ENCODE measurements around the gene FOSL2. TPM values are rescaled to one million over a fixed set of nuclear protein-coding genes. Genes with fewer than 3 reads are reported as not detected.

Gene FOSL2
- polyA plus RNA-seq, 1 donor: 24.8 TPM

DNA sequence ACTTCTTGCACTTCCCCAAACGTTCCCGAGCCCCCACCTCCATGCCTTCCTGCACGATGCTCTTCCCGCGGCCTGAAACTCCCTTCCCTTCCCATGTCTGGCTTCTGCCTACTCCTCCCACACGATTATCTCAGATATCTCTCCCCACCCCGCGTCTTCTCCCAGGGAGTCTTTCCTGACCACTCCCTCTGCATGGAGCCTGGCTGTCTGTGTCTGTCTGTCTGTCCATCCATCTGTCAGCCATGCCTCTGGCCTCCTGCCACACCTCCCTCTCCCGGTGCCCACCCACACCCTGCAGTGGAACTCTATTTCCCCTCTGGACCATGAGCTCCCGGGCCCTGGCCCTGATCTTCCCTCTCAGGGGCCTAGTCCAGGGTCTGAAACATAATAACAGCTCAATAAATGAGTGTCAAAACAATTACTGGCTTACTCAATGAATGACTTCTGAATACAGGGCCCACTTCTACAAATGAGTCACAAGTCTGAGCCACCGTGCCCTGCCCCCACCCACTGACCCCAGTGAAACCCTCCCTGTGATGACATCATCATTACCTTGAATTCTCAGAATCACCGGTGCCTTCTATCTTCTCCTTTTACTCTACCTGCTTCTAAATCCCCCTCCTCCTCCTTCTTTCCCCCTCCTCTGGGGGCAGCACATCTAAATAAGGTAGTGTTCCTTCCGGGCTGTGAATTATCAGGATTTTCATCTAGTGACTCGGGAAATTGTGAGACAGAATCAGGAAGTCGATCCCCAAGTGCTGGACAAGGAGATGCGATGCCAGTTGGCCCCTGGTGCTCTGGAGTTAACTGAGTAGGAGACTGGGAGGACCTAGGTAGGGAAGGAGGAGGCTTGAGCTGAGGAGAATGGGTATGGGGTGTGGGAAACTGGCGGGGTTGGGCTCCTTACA lies 57.1 kb downstream of the FOSL2 start:
- DNase-seq: no peak

DNA sequence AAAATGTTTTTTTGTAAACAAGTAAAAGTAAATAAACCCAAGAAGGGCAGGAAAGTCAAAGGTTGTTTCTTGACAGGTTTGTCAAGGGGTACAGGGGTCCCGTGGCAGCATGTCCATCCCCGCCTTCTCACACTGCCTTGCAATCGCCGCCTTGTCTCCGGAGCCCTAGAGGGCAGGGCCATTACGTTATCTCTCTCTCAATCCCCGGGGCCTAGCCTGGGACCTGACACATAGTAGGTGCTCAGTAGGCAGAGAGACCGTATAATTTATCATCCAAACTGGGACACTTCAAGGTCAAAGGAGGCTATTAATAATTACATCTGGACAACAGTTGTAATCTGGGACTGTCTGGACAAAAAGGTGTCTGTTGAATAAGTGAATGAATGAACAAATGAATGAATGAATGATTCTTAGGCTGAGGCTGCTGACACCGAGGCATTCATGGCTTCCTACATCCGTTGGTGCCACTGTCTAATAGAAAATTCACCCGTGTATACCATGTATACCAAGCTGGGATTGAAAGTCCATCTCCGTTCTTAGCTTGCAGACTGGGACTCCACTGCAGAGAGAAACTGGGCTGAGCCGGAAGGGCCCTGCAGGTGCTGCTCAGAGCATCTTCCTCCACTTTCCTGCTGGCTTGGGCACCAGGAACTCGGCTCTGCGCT lies 58.4 kb downstream of the FOSL2 start:
- DNase-seq: no peak

DNA sequence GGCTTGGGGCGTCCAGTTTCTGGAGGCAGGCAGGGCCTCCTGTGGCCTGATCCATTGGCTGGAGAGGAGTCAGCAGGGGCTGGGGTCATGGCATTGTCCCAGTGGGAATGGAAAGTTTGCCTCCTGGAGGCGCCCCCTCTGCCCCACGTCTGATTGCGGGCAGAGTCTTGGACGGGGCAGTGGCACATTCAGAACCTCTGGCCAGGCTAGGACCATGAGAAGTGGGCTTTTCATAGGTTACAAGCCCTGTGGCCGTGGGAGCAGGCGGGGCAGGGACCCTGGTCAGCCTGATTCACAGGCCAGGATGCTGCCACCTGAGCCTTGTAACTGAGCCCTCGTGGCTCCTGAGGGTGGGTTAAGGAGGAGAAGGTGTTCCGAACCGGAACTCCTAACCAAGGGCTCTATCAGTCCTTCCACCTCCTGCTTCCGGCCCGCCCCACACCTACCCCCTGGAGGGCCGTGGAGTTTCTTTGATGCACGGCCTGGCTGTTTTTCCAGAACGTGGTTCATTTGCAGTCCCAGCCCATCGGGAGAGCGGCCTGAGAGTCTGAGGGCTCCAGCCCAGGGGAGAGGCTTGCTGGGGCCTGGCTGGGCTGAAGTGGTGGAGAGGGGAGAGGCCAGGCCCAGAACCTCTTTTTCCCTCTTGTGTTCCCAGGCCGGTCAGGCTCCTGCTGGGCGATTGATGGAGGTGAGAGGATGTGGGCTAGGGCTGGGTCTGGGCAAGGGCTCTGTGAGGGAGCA lies 59.3 kb downstream of the FOSL2 start:
- no peak for DNase-seq

DNA sequence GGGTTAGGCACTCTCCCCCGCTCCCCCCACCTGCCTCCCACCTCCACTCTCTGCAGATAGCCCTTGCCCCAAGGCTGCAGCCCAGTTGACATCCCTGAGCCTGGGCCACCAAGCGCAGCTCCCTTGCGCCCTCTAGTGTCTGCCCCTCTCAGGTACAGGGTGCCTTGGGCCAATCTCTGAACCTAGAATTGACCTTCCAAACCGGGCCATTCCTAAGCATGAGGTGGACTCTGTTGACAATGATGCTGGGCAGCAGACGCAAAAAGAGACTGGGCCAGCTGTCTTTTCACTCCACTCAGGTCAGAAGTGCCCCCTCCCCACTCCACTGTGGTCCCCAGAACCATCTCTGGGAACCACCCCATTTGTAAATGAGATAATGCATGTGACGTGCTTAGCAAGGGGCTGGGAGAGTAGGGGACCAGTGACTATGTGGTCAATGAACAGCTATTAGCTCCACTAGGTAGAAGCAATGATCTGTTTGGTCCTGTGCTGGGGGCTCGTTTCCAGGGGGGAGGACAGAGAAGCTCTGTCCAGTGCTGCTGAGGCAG lies 60.0 kb downstream of the FOSL2 start:
- no peak for DNase-seq

DNA sequence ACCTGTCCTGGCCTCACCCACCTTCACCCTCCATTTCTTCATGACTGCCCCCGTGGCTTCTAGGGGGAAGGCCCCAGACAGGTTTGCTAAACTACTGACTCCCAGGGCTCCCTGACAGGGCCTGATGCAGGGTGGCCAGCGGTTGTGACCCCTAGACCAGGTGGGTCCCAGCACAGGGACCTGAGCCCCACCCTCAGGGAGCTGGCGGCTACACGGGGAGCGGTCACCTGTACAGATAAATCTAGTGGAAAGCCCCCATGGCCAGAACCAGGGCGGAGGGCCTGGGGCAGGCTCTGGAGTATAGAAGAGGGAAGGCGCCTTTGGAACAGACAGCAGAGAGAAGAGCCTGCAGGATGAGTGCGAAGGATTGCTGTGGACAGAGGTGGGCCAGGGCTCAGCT lies 60.7 kb downstream of the FOSL2 start:
- DNase-seq: no peak

DNA sequence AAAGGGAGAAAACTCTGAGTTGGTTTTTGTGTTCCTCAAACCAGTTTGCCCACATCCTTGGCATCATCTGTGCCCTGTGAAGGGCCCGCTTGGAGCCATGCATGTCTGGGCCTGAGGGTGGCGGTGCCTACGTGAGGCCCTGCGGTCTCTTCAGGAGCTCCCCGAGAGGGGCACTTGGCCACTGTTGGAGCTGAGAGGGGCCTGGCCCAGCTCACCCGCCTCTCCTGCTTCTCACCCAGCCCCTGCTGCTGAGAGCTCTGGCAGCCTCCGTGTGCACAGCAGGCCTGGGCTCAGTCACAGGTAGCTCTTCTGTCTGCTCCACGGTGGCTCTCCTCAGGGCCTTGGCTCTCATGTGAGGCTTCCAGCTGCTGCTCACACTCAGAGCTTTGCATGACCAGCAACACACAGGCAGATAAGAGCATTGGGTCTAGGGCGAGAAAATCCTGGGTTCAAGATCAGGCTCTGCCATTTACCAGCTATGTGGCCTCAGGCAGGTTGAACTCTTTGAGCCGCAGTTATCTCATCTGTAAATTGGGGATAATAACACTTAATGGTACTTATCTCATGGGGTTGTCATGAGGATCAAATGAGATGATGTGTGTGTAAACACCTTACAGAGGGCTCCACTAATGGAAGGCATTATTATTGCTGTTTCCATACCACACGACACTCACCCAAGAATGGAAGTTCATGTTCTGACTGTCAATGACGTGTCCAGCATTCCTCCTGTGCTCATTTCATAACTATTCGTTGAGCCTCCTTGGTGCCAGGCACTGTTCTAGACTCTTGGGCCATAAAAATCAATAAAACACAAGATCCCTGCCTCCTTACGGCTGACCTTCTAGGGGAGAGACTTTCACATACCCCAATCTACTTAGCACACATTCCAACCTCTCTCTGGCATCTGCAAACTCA lies 61.6 kb downstream of the FOSL2 start:
- DNase-seq: no peak

DNA sequence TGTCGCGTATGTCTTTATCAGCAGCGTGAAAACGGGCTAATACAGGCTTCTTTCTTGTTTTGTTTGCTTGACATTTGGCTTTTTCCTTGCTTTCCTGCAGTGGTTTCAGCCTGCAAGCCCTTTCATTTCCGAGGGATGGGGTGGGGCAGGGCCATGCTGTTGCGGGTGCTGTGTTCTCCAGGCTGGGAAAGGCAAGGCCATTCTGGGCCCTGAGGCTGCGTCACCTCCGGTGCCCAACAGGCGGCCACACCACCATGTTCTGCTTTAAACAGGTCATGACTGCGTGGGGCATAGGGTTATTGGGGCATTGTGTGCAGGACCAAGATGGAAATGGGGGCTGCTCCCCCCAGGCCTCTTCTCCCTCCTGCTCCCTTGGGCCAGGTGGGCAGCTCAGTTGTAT lies 64.6 kb downstream of the FOSL2 start:
- no peak for DNase-seq

DNA sequence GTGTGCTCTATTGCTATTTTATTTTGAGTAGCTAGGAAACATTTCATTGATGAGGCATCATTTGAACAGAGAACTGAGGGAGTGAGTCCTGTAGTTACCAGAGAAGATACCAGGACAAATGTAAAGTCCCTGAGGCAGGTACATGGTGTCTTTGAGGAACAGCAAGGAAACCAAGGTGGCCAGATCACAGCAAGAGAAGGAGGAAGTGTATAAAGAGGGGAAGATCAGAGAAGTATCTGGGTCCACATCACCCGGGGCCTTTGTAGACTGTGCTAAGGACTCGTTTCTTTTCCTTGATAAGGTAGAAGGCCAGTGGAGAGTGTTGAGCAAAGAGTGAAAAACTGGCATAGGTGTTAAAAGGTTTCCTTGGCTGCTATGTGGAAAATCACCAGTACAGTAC lies 68.4 kb downstream of the FOSL2 start:
- no peak for DNase-seq

DNA sequence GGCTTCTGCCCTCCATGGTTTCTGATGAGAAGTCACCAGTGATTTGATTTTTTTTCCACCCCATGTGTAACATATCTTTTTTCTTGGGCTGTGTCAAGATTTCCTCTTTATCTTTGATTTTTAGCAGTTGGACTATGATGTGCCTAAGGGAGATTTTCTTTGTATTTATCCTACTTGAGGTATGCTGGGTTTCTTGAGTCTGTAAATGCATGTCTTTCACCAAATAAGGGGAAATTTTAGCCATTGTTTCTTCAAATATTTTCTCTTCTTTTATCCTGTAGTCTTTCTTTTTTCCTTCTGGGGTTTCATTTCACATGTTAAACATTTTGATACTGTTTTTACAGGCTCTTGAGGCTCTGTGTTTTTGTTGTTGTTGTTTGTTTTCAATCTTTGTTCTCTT lies 69.5 kb downstream of the FOSL2 start:
- DNase-seq: no peak

DNA sequence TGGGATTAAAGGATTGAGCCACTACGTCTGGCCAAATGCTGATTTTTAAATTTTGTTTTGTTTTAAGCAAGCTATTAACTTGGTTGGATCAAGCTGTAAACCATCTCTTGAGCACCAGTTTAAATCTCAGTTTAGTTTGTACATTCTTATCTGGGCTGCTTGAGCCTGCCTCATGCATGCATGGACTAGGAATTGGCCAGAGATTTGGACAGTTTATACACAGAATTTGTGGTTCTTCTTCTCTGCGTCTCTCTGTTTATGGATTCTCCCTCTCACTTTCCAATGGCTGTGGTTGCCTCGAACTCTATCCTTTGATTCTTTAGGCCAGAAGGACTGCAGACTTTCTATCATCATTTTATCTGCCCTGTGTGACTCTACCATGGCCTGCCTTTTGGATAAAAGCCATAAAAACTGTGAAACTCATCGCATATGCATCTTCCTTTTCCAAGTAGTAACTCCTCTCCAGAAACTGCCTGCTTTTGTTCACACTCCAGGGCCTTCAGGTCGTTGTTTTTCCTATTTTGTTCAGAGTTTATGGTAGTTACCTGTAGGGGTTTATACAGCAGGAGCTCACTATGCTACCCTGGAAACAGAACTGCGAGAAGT lies 70.7 kb downstream of the FOSL2 start:
- DNase-seq: no peak

DNA sequence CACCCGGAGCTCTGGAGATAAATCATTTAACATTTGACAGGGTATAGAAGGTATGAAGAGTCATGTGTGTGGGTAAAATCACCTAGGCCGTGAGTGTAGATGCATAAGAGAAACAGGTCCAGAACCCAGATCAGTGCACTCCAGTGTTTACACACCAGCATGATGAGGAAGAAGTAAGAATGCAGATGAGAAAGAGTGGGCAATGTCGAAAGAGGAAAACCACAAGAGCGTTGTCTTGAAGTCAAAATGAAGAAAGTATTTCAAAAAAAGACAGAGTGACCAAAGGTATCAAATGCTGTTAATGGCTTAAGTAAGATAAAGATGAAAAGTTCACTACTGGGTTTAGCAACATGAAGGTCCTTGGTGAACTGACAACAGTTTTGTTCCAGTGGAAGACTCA lies 71.2 kb downstream of the FOSL2 start:
- no peak for DNase-seq

DNA sequence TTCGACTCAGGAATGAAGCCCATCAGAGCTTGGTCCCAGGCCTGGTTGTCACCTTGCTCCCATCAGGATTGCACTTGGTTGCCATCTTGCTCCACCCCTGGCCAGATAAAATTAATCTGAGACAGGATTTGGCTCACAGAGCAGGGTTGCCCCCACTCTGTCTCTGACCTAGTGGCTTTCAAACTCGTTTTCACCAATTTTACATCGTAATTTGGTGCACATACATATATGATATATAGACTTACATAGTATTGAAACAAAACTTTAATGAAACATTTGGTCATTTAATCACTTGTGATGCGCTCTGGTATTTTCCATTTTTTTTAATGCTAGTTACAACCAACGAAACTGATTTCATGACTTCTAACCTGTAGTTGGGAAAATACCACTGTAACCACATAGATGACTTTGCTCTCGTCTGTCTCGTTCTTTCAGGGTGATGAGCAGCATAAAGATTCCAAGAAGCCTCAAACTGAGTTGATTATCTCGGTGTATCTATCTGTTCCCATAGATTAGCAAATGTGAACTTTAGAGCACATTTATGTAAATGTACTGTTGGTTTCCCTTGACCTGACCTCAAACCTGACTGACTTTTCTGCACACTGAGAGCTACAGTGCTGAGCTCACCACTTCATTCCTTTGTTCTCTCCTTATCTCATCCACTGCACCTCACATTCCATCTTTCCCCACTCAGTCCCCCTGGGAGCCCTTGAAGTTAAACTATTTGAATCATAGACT lies 72.7 kb downstream of the FOSL2 start:
- DNase-seq: no peak

Other genes starting within 250 kb of the FOSL2 start
- gene PLB1, start 103.2 kb downstream of the FOSL2 start, polyA plus RNA-seq (ENCODE audit: insufficient read length): 1.2 TPM